ENCODE measurements around the gene PDXDC1. TPM values are rescaled to one million over a fixed set of nuclear protein-coding genes. Genes with fewer than 3 reads are reported as not detected.
A peak's percentile ranks its signal among the peaks of the same experiment; 100 is the strongest.
"Not testable (repeated sequence)": the region's sequence is repeated elsewhere in the genome, so short reads cannot be mapped to it uniquely, and the experiment has no call there.

Gene PDXDC1, protein sequence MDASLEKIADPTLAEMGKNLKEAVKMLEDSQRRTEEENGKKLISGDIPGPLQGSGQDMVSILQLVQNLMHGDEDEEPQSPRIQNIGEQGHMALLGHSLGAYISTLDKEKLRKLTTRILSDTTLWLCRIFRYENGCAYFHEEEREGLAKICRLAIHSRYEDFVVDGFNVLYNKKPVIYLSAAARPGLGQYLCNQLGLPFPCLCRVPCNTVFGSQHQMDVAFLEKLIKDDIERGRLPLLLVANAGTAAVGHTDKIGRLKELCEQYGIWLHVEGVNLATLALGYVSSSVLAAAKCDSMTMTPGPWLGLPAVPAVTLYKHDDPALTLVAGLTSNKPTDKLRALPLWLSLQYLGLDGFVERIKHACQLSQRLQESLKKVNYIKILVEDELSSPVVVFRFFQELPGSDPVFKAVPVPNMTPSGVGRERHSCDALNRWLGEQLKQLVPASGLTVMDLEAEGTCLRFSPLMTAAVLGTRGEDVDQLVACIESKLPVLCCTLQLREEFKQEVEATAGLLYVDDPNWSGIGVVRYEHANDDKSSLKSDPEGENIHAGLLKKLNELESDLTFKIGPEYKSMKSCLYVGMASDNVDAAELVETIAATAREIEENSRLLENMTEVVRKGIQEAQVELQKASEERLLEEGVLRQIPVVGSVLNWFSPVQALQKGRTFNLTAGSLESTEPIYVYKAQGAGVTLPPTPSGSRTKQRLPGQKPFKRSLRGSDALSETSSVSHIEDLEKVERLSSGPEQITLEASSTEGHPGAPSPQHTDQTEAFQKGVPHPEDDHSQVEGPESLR
- total RNA-seq (10 to 100 TPM; 84.7 to 88.1 TPM), polyA plus RNA-seq (10 to 100 TPM; 51.4 to 56.3 TPM)
- long read RNA-seq, donor 1, full-length matches to known transcripts, result 43 of 216 reads
- long read RNA-seq, donor 1, partial matches to known transcripts, result 40 of 216 reads
- long read RNA-seq, donor 1, other reads (novel, unspliced or antisense), result 133 of 216 reads
- long read RNA-seq, donor 2, full-length matches to known transcripts, result 21 of 156 reads
- long read RNA-seq, donor 2, partial matches to known transcripts, result 25 of 156 reads
- long read RNA-seq, donor 2, other reads (novel, unspliced or antisense), result 110 of 156 reads

DNA sequence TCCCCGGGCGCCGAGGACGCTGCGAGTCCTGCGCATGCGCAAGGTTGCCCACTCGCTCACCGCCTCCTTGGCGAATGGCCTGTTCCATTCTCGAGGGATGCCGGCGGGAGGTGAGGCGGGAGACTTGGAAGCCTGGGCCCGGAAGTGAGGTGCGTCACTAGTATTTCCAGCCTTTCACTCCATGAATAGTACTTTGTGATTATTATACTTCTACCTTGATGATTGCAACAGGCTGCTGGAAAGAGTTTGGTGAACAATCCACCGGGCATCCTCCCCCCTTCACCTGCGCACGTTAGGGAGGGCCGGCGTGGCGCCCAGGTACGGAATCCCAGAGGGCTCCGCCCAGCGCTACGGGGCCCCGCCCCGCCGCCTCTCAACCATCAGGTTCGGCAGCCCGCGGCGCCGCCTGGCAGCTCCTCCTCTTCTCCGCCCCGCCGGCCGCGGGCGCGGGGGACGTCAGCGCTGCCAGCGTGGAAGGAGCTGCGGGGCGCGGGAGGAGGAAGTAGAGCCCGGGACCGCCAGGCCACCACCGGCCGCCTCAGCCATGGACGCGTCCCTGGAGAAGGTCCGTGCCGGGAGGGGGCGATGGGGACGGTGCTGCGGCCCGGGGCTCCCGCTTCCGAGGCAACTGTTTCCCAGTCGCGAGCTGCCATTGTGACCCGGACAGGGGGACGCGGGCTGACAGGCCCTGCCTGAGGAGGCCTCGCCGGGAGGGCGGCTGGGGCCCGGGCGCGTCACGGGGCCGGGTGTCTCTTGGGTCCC is at the start of gene PDXDC1:
Gene PDXDC1, plus strand, starts transcription at position 371 of the 762 bp plus-strand sequence. Its CDS starts 174 bp downstream, at position 545.
- DNase-seq (peak; percentile 94 to 98), ATAC-seq (ENCODE audit: low FRiP score) (peak; percentile 93)
- Histone ChIP-seq H3K4me3 (ENCODE audit: low read length in 2 of 2) (peak within 1 kb of the TSS; percentile 65 to 66), H3K27ac (ENCODE audit: low read depth in 1 of 2, low read length in 2 of 2) (peak within 1 kb of the TSS; percentile 16 to 39)
- H3K4me1 ChIP-seq (ENCODE audit: control insufficient read depth in 1 of 2, insufficient read depth in 2 of 2, low read length in 2 of 2); H3K9me3 ChIP-seq (ENCODE audit: control insufficient read depth, low read length); intact Hi-C loops (cut with DNase I); H3K27me3 ChIP-seq (ENCODE audit: control insufficient read depth in 1 of 2, insufficient read depth in 2 of 2, low read length in 1 of 2); H3K36me3 ChIP-seq (ENCODE audit: control insufficient read depth in 1 of 2, insufficient read depth in 2 of 2, low read length in 1 of 2): not testable (repeated sequence)
- 1% methylated on average over 66 to 74 of the region's 74 CpGs for WGBS, 2 donors

DNA sequence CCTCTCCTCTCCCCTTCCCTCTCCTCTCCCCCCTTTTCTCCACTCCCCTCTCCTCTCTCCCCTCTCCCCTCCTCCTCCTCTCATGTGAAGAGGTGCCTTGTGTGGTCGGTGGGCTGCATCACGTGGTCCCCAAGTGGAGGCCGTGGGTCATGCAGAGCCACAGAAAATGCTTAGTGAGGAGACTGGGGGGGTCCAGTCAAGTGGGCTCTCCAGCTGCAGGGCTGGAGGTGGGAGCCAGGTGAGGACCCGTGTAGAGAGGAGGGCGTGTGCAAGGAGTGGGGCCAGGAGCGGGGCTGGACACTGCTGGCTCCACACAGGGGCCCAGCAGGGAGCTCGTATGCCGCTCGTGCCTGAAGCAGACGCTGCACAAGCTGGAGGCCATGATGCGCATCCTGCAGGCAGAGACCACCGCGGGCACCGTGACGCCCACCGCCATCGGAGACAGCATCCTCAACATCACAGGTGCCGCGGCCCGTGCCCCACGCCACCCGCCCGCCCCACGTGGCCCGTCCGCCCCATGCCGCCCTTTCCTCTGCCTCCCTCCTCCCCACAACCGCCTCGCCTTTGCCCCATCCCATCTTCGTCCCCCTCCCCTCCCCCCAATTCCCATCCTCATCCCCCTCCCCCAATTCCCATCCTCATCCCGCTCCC is 46.6 kb upstream of the PDXDC1 start:
- peak; percentile 87 for ATAC-seq (ENCODE audit: low FRiP score)
- H3K4me1 ChIP-seq (ENCODE audit: control insufficient read depth in 1 of 2, insufficient read depth in 2 of 2, low read length in 2 of 2); H3K9me3 ChIP-seq (ENCODE audit: control insufficient read depth, low read length); H3K27ac ChIP-seq (ENCODE audit: low read depth in 1 of 2, low read length in 2 of 2); H3K36me3 ChIP-seq (ENCODE audit: control insufficient read depth in 1 of 2, insufficient read depth in 2 of 2, low read length in 1 of 2); intact Hi-C loops (cut with DNase I); H3K4me3 ChIP-seq (ENCODE audit: low read length in 2 of 2); H3K27me3 ChIP-seq (ENCODE audit: control insufficient read depth in 1 of 2, insufficient read depth in 2 of 2, low read length in 1 of 2): not testable (repeated sequence)
- DNase-seq, result peak; percentile 46 to 77
- 66 to 69% methylated on average over 6 of the region's 31 CpGs for WGBS, 2 donors

DNA sequence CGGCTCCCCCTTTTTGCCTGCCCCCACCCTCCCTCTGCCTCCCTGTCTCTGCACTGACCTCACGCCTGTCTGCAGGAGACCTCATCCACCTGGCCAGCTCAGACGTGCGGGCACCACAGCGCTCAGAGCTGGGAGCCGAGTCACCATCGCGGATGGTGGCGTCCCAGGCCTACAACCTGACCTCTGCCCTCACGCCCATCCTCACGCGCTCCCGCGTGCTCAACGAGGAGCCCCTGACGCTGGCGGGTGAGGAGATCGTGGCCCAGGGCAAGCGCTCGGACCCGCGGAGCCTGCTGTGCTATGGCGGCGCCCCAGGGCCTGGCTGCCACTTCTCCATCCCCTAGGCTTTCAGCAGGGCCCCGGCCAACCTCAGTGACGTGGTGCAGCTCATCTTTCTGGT is 45.6 kb upstream of the PDXDC1 start:
- DNase-seq; H3K27me3 ChIP-seq (ENCODE audit: control insufficient read depth in 1 of 2, insufficient read depth in 2 of 2, low read length in 1 of 2); H3K4me1 ChIP-seq (ENCODE audit: control insufficient read depth in 1 of 2, insufficient read depth in 2 of 2, low read length in 2 of 2); H3K4me3 ChIP-seq (ENCODE audit: low read length in 2 of 2); intact Hi-C loops (cut with DNase I); H3K9me3 ChIP-seq (ENCODE audit: control insufficient read depth, low read length); H3K36me3 ChIP-seq (ENCODE audit: control insufficient read depth in 1 of 2, insufficient read depth in 2 of 2, low read length in 1 of 2); H3K27ac ChIP-seq (ENCODE audit: low read depth in 1 of 2, low read length in 2 of 2); ATAC-seq (ENCODE audit: low FRiP score): not testable (repeated sequence)
- WGBS, 2 donors, result 62 to 83% methylated on average over 14 to 19 of the region's 26 CpGs

DNA sequence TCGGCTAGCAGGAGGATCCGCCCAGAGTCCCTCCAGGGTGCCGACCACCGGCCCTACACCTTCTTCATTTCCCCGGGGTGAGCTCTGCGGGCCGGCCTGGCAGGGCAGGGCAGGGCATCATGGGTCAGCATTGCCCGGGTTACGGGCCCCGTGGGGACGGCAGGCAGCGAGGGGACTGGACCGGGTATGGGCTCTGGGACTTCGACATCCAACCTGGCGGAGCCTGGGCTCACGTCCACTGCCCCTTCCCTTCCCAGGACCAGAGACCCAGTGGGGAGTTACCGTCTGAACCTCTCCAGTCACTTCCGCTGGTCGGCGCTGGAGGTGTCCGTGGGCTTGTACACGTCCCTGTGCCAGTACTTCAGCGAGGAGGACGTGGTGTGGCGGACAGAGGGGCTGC is 44.6 kb upstream of the PDXDC1 start:
- H3K27me3 ChIP-seq (ENCODE audit: control insufficient read depth in 1 of 2, insufficient read depth in 2 of 2, low read length in 1 of 2); H3K4me1 ChIP-seq (ENCODE audit: control insufficient read depth in 1 of 2, insufficient read depth in 2 of 2, low read length in 2 of 2); H3K36me3 ChIP-seq (ENCODE audit: control insufficient read depth in 1 of 2, insufficient read depth in 2 of 2, low read length in 1 of 2); H3K4me3 ChIP-seq (ENCODE audit: low read length in 2 of 2); DNase-seq; intact Hi-C loops (cut with DNase I); H3K9me3 ChIP-seq (ENCODE audit: control insufficient read depth, low read length); H3K27ac ChIP-seq (ENCODE audit: low read depth in 1 of 2, low read length in 2 of 2); ATAC-seq (ENCODE audit: low FRiP score): not testable (repeated sequence)
- 82 to 89% methylated on average over 8 to 10 of the region's 25 CpGs for WGBS, 2 donors

DNA sequence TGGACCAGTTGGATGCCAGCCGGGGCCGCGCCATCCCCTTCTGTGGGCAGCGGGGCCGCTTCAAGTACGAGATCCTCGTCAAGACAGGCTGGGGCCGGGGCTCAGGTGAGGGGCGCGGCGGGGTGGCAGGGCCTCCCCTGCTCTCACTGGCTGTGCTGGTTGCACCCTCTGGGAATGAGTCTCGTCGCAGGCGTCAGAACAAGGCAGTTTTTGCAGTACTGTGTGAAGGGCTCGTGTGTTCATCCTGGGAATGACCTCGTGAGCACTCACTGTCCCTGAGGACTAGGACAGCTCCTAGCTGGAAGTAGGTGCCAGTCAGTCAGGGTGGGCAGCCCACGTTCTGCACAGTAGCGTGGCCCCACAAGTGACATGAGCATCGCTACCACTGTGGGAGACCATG is 43.9 kb upstream of the PDXDC1 start:
- H3K36me3 ChIP-seq (ENCODE audit: control insufficient read depth in 1 of 2, insufficient read depth in 2 of 2, low read length in 1 of 2); intact Hi-C loops (cut with DNase I); H3K4me3 ChIP-seq (ENCODE audit: low read length in 2 of 2); H3K9me3 ChIP-seq (ENCODE audit: control insufficient read depth, low read length); DNase-seq; H3K27me3 ChIP-seq (ENCODE audit: control insufficient read depth in 1 of 2, insufficient read depth in 2 of 2, low read length in 1 of 2); H3K4me1 ChIP-seq (ENCODE audit: control insufficient read depth in 1 of 2, insufficient read depth in 2 of 2, low read length in 2 of 2); ATAC-seq (ENCODE audit: low FRiP score); H3K27ac ChIP-seq (ENCODE audit: low read depth in 1 of 2, low read length in 2 of 2): not testable (repeated sequence)
- 85 to 92% methylated on average over 8 to 9 of the region's 19 CpGs for WGBS, 2 donors

DNA sequence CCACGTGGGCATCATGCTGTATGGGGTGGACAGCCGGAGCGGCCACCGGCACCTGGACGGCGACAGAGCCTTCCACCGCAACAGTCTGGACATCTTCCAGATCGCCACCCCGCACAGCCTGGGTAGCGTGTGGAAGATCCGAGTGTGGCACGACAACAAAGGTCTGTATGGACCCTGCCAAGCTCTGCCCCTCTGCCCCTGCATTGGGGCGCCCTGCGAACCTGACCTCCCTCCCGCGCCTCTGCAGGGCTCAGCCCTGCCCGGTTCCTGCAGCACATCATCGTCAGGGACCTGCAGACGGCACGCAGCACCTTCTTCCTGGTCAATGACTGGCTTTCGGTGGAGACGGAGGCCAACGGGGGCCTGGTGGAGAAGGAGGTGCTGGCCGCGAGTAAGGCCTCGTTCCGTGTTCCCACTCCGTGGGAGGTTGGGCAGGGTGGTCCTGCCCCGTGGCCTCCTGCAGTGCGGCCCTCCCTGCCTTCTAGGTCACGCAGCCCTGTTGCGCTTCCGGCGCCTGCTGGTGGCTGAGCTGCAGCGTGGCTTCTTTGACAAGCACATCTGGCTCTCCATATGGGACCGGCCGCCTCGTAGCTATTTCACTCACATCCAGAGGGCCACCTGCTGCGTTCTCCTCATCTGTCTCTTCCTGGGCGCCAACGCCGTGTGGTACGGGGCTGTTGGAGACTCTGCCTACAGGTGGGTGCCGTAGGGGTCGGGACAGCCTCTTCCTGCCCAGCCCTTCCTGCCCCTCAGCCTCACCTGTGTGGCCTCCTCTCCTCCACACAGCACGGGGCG is 42.0 kb upstream of the PDXDC1 start:
- H3K4me1 ChIP-seq (ENCODE audit: control insufficient read depth in 1 of 2, insufficient read depth in 2 of 2, low read length in 2 of 2); ATAC-seq (ENCODE audit: low FRiP score); intact Hi-C loops (cut with DNase I); H3K27me3 ChIP-seq (ENCODE audit: control insufficient read depth in 1 of 2, insufficient read depth in 2 of 2, low read length in 1 of 2); H3K4me3 ChIP-seq (ENCODE audit: low read length in 2 of 2); H3K27ac ChIP-seq (ENCODE audit: low read depth in 1 of 2, low read length in 2 of 2); H3K9me3 ChIP-seq (ENCODE audit: control insufficient read depth, low read length); H3K36me3 ChIP-seq (ENCODE audit: control insufficient read depth in 1 of 2, insufficient read depth in 2 of 2, low read length in 1 of 2): not testable (repeated sequence)
- DNase-seq, result peak in 1 of 2 donors; percentile 36
- 93% methylated on average over 24 to 32 of the region's 47 CpGs for WGBS, 2 donors

DNA sequence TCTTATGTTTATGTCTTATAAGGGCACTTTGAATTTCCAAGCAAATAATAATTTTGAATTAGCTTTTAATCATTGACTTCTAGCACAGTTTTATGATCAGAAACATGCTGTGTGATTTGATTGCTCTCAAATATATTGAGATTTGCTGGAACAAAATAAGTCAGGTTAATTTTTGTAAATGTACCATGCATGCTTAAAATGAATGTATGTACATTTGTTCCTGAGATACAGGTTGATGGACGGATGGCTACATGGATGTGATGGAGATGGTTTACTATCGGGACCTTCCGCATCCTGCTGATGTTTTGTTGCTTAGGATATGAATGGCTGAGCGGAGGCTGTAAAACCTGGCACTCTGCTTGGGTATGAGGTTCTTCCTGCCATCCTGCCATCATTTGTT is 37.7 kb upstream of the PDXDC1 start, which contains the start of gene NPIPA1:
Gene NPIPA1, plus strand, starts transcription at position 301 of the 400 bp plus-strand sequence. Its CDS starts 0 bp downstream, at position 301.
- ATAC-seq (ENCODE audit: low FRiP score); H3K9me3 ChIP-seq (ENCODE audit: control insufficient read depth, low read length); H3K27me3 ChIP-seq (ENCODE audit: control insufficient read depth in 1 of 2, insufficient read depth in 2 of 2, low read length in 1 of 2); H3K27ac ChIP-seq (ENCODE audit: low read depth in 1 of 2, low read length in 2 of 2); DNase-seq; H3K4me3 ChIP-seq (ENCODE audit: low read length in 2 of 2); intact Hi-C loops (cut with DNase I); H3K4me1 ChIP-seq (ENCODE audit: control insufficient read depth in 1 of 2, insufficient read depth in 2 of 2, low read length in 2 of 2); H3K36me3 ChIP-seq (ENCODE audit: control insufficient read depth in 1 of 2, insufficient read depth in 2 of 2, low read length in 1 of 2): not testable (repeated sequence)
- no CpG with 5 or more reads among the region's 4 CpGs for WGBS, 2 donors
